H9 (cell line): ENCODE data around the gene ATXN10. TPM values are rescaled to one million over a fixed set of nuclear protein-coding genes. Genes with fewer than 3 reads are reported as not detected.

Experiments used
- DNase-seq: peaks from one replicate; pipeline ENCODE4 v3.0.0-alpha.2; 2017
- H2AFZ ChIP-seq: one replicate; pipeline ENCODE4 v1.6.1; 2013; ENCODE audit warnings: mild to moderate bottlenecking, low read length, control low read depth, moderate library complexity
- H2AK5ac ChIP-seq: 2 replicates; pipeline ENCODE4 v1.6.1; 2013; ENCODE audit warnings: low read length, control low read depth, mixed read lengths; ENCODE audit not compliant: insufficient read length
- H2BK120ac ChIP-seq: one replicate; pipeline ENCODE4 v1.6.1; 2013; ENCODE audit warnings: low read depth, mild to moderate bottlenecking, low read length, control low read depth, inconsistent platforms; ENCODE audit not compliant: poor library complexity, severe bottlenecking
- H2BK12ac ChIP-seq: 2 replicates; pipeline ENCODE4 v1.6.1; 2013; ENCODE audit warnings: low read length, control low read depth, mixed read lengths, low read depth; ENCODE audit not compliant: insufficient read length
- H2BK15ac ChIP-seq: 2 replicates; pipeline ENCODE4 v1.6.1; 2013; ENCODE audit warnings: low read depth, low read length, control low read depth
- H2BK20ac ChIP-seq: one replicate; pipeline ENCODE4 v1.6.1; 2013; ENCODE audit warnings: low read depth, mild to moderate bottlenecking, low read length, control low read depth, inconsistent platforms; ENCODE audit not compliant: poor library complexity, severe bottlenecking
- H2BK5ac ChIP-seq: 2 replicates; pipeline ENCODE4 v1.6.1; 2013; ENCODE audit warnings: low read length, control low read depth, mixed read lengths; ENCODE audit not compliant: insufficient read length
- H3K14ac ChIP-seq: 2 replicates; pipeline ENCODE4 v1.6.1; 2013; ENCODE audit warnings: low read length, control low read depth; ENCODE audit not compliant: insufficient read depth
- H3K18ac ChIP-seq: 2 replicates; pipeline ENCODE4 v1.6.1; 2013; ENCODE audit warnings: low read depth, mild to moderate bottlenecking, mixed read lengths, low read length, control low read depth; ENCODE audit not compliant: insufficient read length
- H3K23ac ChIP-seq: 2 replicates; pipeline ENCODE4 v1.6.1; 2013; ENCODE audit warnings: low read length, control low read depth, mixed read lengths, low read depth; ENCODE audit not compliant: insufficient read length
- H3K23me2 ChIP-seq: 2 replicates; pipeline ENCODE4 v1.6.1; 2013; ENCODE audit warnings: low read depth, mild to moderate bottlenecking, mixed read lengths, low read length, control low read depth; ENCODE audit not compliant: insufficient read length, poor library complexity, severe bottlenecking
- H3K27ac ChIP-seq: 2 replicates; pipeline ENCODE4 v1.5.1; 2013; ENCODE audit warnings: low read length, control low read depth, mixed read lengths, low read depth; ENCODE audit not compliant: insufficient read length
- H3K27me3 ChIP-seq: 2 replicates; pipeline ENCODE4 v1.6.1; 2013; ENCODE audit warnings: low read length, control low read depth, inconsistent platforms; ENCODE audit not compliant: insufficient read depth
- H3K4ac ChIP-seq: 2 replicates; pipeline ENCODE4 v1.6.1; 2013; ENCODE audit warnings: low read depth, mild to moderate bottlenecking, control low read depth, inconsistent platforms, low read length, moderate library complexity
- H3K4me1 ChIP-seq: 2 replicates; pipeline ENCODE4 v1.6.1; 2013; ENCODE audit warnings: low read length, control low read depth, inconsistent platforms; ENCODE audit not compliant: insufficient read depth
- H3K4me2 ChIP-seq: 2 replicates; pipeline ENCODE4 v1.6.1; 2013; ENCODE audit warnings: low read length, control low read depth, mixed read lengths; ENCODE audit not compliant: insufficient read length, insufficient read depth
- H3K56ac ChIP-seq: 2 replicates; pipeline ENCODE4 v1.6.1; 2013; ENCODE audit warnings: low read depth, mild to moderate bottlenecking, mixed read lengths, low read length, control low read depth; ENCODE audit not compliant: insufficient read length
- H3K79me1 ChIP-seq: 2 replicates; pipeline ENCODE4 v1.6.1; 2013; ENCODE audit warnings: low read depth, mild to moderate bottlenecking, moderate library complexity, low read length, control low read depth, inconsistent platforms; ENCODE audit not compliant: insufficient read depth, poor library complexity, severe bottlenecking
- H3K79me2 ChIP-seq: 2 replicates; pipeline ENCODE4 v1.6.1; 2013; ENCODE audit warnings: low read length, control low read depth, inconsistent platforms; ENCODE audit not compliant: insufficient read depth
- H3K9ac ChIP-seq: 2 replicates; pipeline ENCODE4 v1.6.1; 2013; ENCODE audit warnings: low read length, control low read depth, mixed read lengths; ENCODE audit not compliant: insufficient read length; ENCODE audit errors: extremely low read depth
- H3K9me3 ChIP-seq: one replicate; pipeline ENCODE4 v1.6.1; 2013; ENCODE audit warnings: low read depth, low read length, inconsistent platforms; ENCODE audit not compliant: control insufficient read depth
- H3T11ph ChIP-seq: one replicate; pipeline ENCODE4 v1.6.1; 2013; ENCODE audit warnings: mild to moderate bottlenecking, low read length, control low read depth, inconsistent platforms
- H4K20me1 ChIP-seq: one replicate; pipeline ENCODE4 v1.6.1; 2013; ENCODE audit not compliant: control insufficient read depth, insufficient read length, insufficient read depth
- H4K5ac ChIP-seq: 2 replicates; pipeline ENCODE4 v1.6.1; 2013; ENCODE audit warnings: low read depth, mild to moderate bottlenecking, mixed read lengths, low read length, control low read depth; ENCODE audit not compliant: insufficient read length
- H4K8ac ChIP-seq: replicated peaks from 2 replicates; pipeline ENCODE4 v1.6.1; 2013; ENCODE audit warnings: low read length, control low read depth, mixed read lengths, low read depth; ENCODE audit not compliant: insufficient read length
- H4K91ac ChIP-seq: 2 replicates; pipeline ENCODE4 v1.6.1; 2013; ENCODE audit warnings: low read depth, mild to moderate bottlenecking, moderate library complexity, mixed read lengths, low read length, control low read depth; ENCODE audit not compliant: insufficient read length
- H3K27ac Mint-ChIP-seq, 3 experiments: 2 replicates in 2 of 3; 3 replicates in 1 of 3; pipeline ENCODE4 v1.8.0; 2020 to 2021; ENCODE audit warnings: mixed read lengths in 3 of 3, mild to moderate bottlenecking in 1 of 3, moderate library complexity in 1 of 3
- H3K27me3 Mint-ChIP-seq: 2 replicates; pipeline ENCODE4 v1.8.0; 2021; ENCODE audit warnings: low read depth, mild to moderate bottlenecking, moderate library complexity, mixed read lengths
- H3K36me3 Mint-ChIP-seq, 3 experiments: 2 replicates in 2 of 3; 3 replicates in 1 of 3; pipeline ENCODE4 v1.8.0; 2020 to 2021; ENCODE audit warnings: low read depth in 3 of 3, mixed read lengths in 3 of 3; ENCODE audit not compliant: insufficient read depth in 1 of 3
- H3K4me1 Mint-ChIP-seq, 2 experiments: 2 replicates each; pipeline ENCODE4 v1.8.0; 2020; ENCODE audit warnings: mixed read lengths in 2 of 2
- H3K4me3 Mint-ChIP-seq, 2 experiments: 2 replicates in 1 of 2; 3 replicates in 1 of 2; pipeline ENCODE4 v1.8.0; 2020 to 2021; ENCODE audit warnings: mild to moderate bottlenecking in 2 of 2, mixed read lengths in 2 of 2, moderate library complexity in 1 of 2
- H3K9me3 Mint-ChIP-seq, 2 experiments: 2 replicates in 1 of 2; 3 replicates in 1 of 2; pipeline ENCODE4 v1.8.0; 2020; ENCODE audit warnings: mild to moderate bottlenecking in 2 of 2, mixed read lengths in 2 of 2, moderate library complexity in 1 of 2
- WGBS: extraction: QIAGEN DNeasy Blood & Tissue Kit; methylation state at CpG from one replicate; pipeline ENCODE4 v1.1.7; 2013; ENCODE audit warnings: missing lambda C conversion rate, low lambda C conversion rate, mixed read lengths; ENCODE audit not compliant: insufficient read length; ENCODE audit errors: extremely low coverage; 5-methylcytosine and 5-hydroxymethylcytosine counted together
- total RNA-seq: library from RNA; stranded (reverse); gene quantifications from 2 replicates; pipeline ENCODE4 v1.2.1, GENCODE V29; 2021
- TF ChIP-seq, protein P1 (sequence below): fragments of 200-600 bp; sonication (generic); conservative IDR thresholded peaks from 3 replicates; pipeline ENCODE4 v1.8.0; 2021; ENCODE audit warnings: antibody characterized with exemption, mild to moderate bottlenecking

ATXN10 gene
- total RNA-seq, 1 experiment from 2014 or later: 210 TPM

GRCh38 chr22:45683248-45683647 lies 11.6 kb downstream of the ATXN10 start:
- Histone ChIP-seq H3K4ac (no peak overlapping the region), H3K4me2 (no peak overlapping the region), H3K79me1 (peaks cover 16% of the 10 kb centered on the region), H4K20me1 (no peaks in the 10 kb centered on the region), H2BK120ac (no peak overlapping the region), H3K9me3 (no peaks in the 10 kb centered on the region), H3K56ac (no peak overlapping the region), H3K27ac (no peak overlapping the region), H4K91ac (no peak overlapping the region), H3K79me2 (peaks cover 32% of the 10 kb centered on the region; the same call in 1 of the 2 replicates), H2BK20ac (no peak overlapping the region), H4K5ac (no peak overlapping the region), H3T11ph (no peak overlapping the region), H2BK5ac (no peak overlapping the region), H3K23ac (no peak overlapping the region), H3K23me2 (no peaks in the 10 kb centered on the region), H2AK5ac (no peak overlapping the region), H3K9ac (no peak overlapping the region), H3K27me3 (no peaks in the 10 kb centered on the region), H2BK15ac (no peak overlapping the region), H2BK12ac (no peak overlapping the region), H2AFZ (no peak overlapping the region), H3K4me1 (peaks cover 7% of the 10 kb centered on the region), H3K18ac (no peak overlapping the region), H4K8ac (no peak overlapping the region), H3K14ac (no peak overlapping the region)
- Mint-ChIP-seq H3K27me3 (no peaks in the 10 kb centered on the region), H3K27ac (no peak overlapping the region), H3K9me3 (no peaks in the 10 kb centered on the region), H3K36me3 (no peaks in the 10 kb centered on the region), H3K4me1 (peaks cover 2 to 5% of the 10 kb centered on the region in 2 experiments; a peak in 3 of 4 replicates), H3K4me3 (no peak overlapping the region)
- WGBS: no CpG with 5 or more reads among the region's 6 CpGs
- DNase-seq: no peak
- TF ChIP-seq, protein P1, sequence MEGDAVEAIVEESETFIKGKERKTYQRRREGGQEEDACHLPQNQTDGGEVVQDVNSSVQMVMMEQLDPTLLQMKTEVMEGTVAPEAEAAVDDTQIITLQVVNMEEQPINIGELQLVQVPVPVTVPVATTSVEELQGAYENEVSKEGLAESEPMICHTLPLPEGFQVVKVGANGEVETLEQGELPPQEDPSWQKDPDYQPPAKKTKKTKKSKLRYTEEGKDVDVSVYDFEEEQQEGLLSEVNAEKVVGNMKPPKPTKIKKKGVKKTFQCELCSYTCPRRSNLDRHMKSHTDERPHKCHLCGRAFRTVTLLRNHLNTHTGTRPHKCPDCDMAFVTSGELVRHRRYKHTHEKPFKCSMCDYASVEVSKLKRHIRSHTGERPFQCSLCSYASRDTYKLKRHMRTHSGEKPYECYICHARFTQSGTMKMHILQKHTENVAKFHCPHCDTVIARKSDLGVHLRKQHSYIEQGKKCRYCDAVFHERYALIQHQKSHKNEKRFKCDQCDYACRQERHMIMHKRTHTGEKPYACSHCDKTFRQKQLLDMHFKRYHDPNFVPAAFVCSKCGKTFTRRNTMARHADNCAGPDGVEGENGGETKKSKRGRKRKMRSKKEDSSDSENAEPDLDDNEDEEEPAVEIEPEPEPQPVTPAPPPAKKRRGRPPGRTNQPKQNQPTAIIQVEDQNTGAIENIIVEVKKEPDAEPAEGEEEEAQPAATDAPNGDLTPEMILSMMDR: no peak
